ENCODE data around the gene SLC30A1. TPM values are rescaled to one million over a fixed set of nuclear protein-coding genes. Genes with fewer than 3 reads are reported as not detected.

The SLC30A1 gene
- total RNA-seq, 4 donors from 2014 or later = 8.3 to 12.4 (median 10.3) TPM

DNA sequence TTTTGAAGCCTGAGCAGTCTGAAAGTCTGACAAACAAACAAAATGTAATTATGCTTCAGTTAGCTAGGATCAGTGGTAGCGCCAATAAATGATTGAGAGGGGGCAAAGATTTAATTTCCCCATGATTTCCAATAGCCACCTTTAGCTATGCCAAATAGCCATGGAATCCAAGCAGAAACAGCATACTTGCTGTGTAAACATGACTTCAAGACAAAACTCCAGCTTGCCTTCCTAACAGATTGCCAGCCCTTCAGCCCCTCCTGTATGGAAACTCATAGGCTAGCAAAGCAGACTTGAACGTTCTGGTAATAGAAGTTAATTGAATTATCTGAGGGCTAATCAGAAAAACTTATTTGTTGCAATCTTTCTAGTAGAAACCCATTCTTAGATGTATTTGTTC is 25.6 kb upstream of the SLC30A1 start:
- intact Hi-C loops (cut with DNase I) = no loop called here
- peaks cover 0 to 29% (median 16%) of the 10 kb centered on the region in 3 donors for H3K4me1 ChIP-seq
- WGBS, 2 donors = 84 to 86% methylated on average over 2 of the region's 2 CpGs

DNA sequence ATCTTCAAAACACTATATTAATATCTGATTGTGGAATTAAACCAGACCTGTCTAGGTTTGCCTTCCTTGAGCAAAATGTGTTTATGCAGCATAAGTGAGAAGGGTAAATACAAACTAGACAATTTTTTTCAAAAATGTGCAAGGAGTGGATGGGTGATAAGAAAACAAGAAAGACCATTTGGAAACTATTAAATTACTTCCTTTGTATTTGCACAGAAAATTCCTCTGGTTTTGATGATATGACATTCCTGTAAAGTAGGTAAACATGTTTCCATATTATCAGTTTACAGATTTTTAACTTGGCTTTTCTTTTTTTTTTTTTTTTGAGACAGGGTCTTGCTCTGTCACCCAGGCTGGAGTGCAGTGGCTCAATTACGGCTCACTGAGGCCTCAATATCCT is 24.8 kb upstream of the SLC30A1 start:
- 89 to 91% methylated on average over 1 of the region's 1 CpG for WGBS, 2 donors
- Histone ChIP-seq H3K27ac (no peak overlapping the region), H3K9me3 (no peaks in the 10 kb centered on the region), H3K4me3 (no peak overlapping the region), H3K27me3 (no peaks in the 10 kb centered on the region), H3K36me3 (no peaks in the 10 kb centered on the region), H3K4me1 (peaks cover 0 to 24% (median 16%) of the 10 kb centered on the region in 3 donors)
- TF ChIP-seq, protein P1, sequence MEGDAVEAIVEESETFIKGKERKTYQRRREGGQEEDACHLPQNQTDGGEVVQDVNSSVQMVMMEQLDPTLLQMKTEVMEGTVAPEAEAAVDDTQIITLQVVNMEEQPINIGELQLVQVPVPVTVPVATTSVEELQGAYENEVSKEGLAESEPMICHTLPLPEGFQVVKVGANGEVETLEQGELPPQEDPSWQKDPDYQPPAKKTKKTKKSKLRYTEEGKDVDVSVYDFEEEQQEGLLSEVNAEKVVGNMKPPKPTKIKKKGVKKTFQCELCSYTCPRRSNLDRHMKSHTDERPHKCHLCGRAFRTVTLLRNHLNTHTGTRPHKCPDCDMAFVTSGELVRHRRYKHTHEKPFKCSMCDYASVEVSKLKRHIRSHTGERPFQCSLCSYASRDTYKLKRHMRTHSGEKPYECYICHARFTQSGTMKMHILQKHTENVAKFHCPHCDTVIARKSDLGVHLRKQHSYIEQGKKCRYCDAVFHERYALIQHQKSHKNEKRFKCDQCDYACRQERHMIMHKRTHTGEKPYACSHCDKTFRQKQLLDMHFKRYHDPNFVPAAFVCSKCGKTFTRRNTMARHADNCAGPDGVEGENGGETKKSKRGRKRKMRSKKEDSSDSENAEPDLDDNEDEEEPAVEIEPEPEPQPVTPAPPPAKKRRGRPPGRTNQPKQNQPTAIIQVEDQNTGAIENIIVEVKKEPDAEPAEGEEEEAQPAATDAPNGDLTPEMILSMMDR (IDR thresholded peaks at IDR 0.05) = no peak
- TF ChIP-seq POLR2A (IDR thresholded peaks at IDR 0.05) = no peak
- intact Hi-C loops (cut with DNase I) = no loop called here
- DNase-seq = no peak

More for the DNA sequence above, 25.6 kb upstream of the SLC30A1 start:
- Histone ChIP-seq H3K9me3 (no peaks in the 10 kb centered on the region), H3K4me3 (no peak overlapping the region), H3K36me3 (no peaks in the 10 kb centered on the region), H3K27me3 (no peaks in the 10 kb centered on the region), H3K27ac (no peak overlapping the region)
- TF ChIP-seq POLR2A (IDR thresholded peaks at IDR 0.05) = no peak
- TF ChIP-seq, protein P1 (IDR thresholded peaks at IDR 0.05) = no peak
- DNase-seq = no peak

GRCh38 chr1:211603191-211603701 is 24.3 kb upstream of the SLC30A1 start:
- Histone ChIP-seq H3K4me1 (peaks cover 0 to 24% (median 16%) of the 10 kb centered on the region in 3 donors), H3K36me3 (no peaks in the 10 kb centered on the region), H3K27ac (no peak overlapping the region), H3K4me3 (no peak overlapping the region), H3K9me3 (no peaks in the 10 kb centered on the region), H3K27me3 (no peaks in the 10 kb centered on the region)
- 30 to 62% methylated on average over 3 of the region's 3 CpGs for WGBS, 2 donors
- TF ChIP-seq, protein P1 (IDR thresholded peaks at IDR 0.05) = no peak
- no peak for TF ChIP-seq POLR2A (IDR thresholded peaks at IDR 0.05)
- no peak for DNase-seq
- intact Hi-C loops (cut with DNase I) = no loop called here

GRCh38 chr1:211601982-211602670 is 23.2 kb upstream of the SLC30A1 start:
- TF ChIP-seq POLR2A (IDR thresholded peaks at IDR 0.05) = no peak
- TF ChIP-seq, protein P1 (IDR thresholded peaks at IDR 0.05) = no peak
- Histone ChIP-seq H3K27me3 (no peaks in the 10 kb centered on the region), H3K9me3 (no peaks in the 10 kb centered on the region), H3K4me1 (peaks cover 0 to 24% (median 16%) of the 10 kb centered on the region in 3 donors), H3K4me3 (no peak overlapping the region), H3K36me3 (no peaks in the 10 kb centered on the region), H3K27ac (peak overlapping the region in 3 of 4 donors; percentile 25 to 40 (median 29))
- 36 to 53% methylated on average over 6 to 7 of the region's 7 CpGs for WGBS, 2 donors
- intact Hi-C loops (cut with DNase I) = no loop called here
- DNase-seq = no peak

DNA sequence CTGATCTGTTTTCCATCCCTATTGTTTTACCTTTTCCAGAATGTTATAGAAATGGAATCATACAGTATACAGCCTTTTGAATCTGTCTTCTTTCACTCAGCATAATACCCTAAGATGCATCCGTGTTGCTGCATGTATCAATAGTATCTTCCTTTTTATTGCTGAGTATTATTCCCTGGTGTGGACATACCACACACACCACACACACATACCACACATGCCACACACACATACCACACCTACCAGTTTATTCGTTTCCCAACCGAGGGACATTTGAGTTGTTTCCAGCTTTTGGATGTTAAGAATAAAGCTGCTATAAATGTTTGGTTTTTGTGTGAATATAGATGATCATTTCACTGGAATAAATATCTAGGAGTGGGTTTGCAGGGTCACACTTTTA is 22.2 kb upstream of the SLC30A1 start:
- Histone ChIP-seq H3K9me3 (no peaks in the 10 kb centered on the region), H3K36me3 (no peaks in the 10 kb centered on the region), H3K4me3 (no peak overlapping the region), H3K27ac (no peak overlapping the region), H3K4me1 (peaks cover 0 to 24% (median 16%) of the 10 kb centered on the region in 3 donors), H3K27me3 (no peaks in the 10 kb centered on the region)
- no peak for DNase-seq
- intact Hi-C loops (cut with DNase I) = no loop called here
- 84 to 86% methylated on average over 3 of the region's 3 CpGs for WGBS, 2 donors
- TF ChIP-seq POLR2A (IDR thresholded peaks at IDR 0.05) = no peak
- TF ChIP-seq, protein P1 (IDR thresholded peaks at IDR 0.05) = no peak

All from esophagus squamous epithelium (tissue), 5 donors.